Neural cell (in vitro differentiated cells): ENCODE results near the gene THAP4. TPM values are rescaled to one million over a fixed set of nuclear protein-coding genes. Genes with fewer than 3 reads are reported as not detected.

Experiments used
- H2AFZ ChIP-seq: fragments of 200-600, 300-800 bp; sonication (generic), shearing (Covaris generic); 2 replicates; pipeline ENCODE4 v1.6.0; 2014; ENCODE audit warnings: low read depth, mild to moderate bottlenecking, antibody characterized with exemption, low read length, moderate library complexity
- H3F3A ChIP-seq: fragments of 200-600 bp; shearing (Covaris generic); 2 replicates; pipeline ENCODE4 v1.6.1; 2016; ENCODE audit warnings: mild to moderate bottlenecking, moderate library complexity, mixed read lengths, antibody characterized with exemption, low read length; ENCODE audit not compliant: insufficient read depth, poor library complexity, severe bottlenecking
- H3K27ac ChIP-seq: fragments of 200-600, 300-800 bp; sonication (generic), shearing (Covaris generic); 2 replicates; pipeline ENCODE4 v1.5.1; 2014; ENCODE audit warnings: mild to moderate bottlenecking, low read length, moderate library complexity
- H3K27me3 ChIP-seq: fragments of 300-800, 200-600 bp; sonication (generic), shearing (Covaris generic); 2 replicates; pipeline ENCODE4 v1.6.0; 2014; ENCODE audit warnings: mild to moderate bottlenecking, low read depth, low read length, moderate library complexity; ENCODE audit not compliant: insufficient read depth
- H3K36me3 ChIP-seq: fragments of 300-800, 200-600 bp; sonication (generic), shearing (Covaris generic); 2 replicates; pipeline ENCODE4 v1.5.1; 2014; ENCODE audit warnings: mild to moderate bottlenecking, antibody characterized with exemption, low read length, moderate library complexity; ENCODE audit not compliant: insufficient read depth
- H3K4me2 ChIP-seq: fragments of 300-800, 200-600 bp; sonication (generic), shearing (Covaris generic); 2 replicates; pipeline ENCODE4 v1.6.0; 2014; ENCODE audit warnings: mild to moderate bottlenecking, low read length
- H3K4me3 ChIP-seq: fragments of 300-800, 200-600 bp; sonication (generic), shearing (Covaris generic); 2 replicates; pipeline ENCODE4 v1.5.1; 2014; ENCODE audit warnings: mild to moderate bottlenecking, low read length, moderate library complexity
- H3K79me2 ChIP-seq: fragments of 200-600 bp; shearing (Covaris generic); replicated peaks from 2 replicates; pipeline ENCODE4 v1.6.0; 2014; ENCODE audit warnings: mild to moderate bottlenecking, low read length, moderate library complexity; ENCODE audit not compliant: insufficient read depth
- H3K9ac ChIP-seq: fragments of 300-800, 200-600 bp; sonication (generic), shearing (Covaris generic); 2 replicates; pipeline ENCODE4 v1.6.1; 2016; ENCODE audit warnings: mild to moderate bottlenecking, low read length, mixed read lengths
- H3K9me2 ChIP-seq: fragments of 200-600 bp; shearing (Covaris generic); 2 replicates; pipeline ENCODE4 v1.6.1; 2016; ENCODE audit warnings: mild to moderate bottlenecking, low read length, mixed read lengths; ENCODE audit not compliant: insufficient read depth
- H3K9me3 ChIP-seq: fragments of 200-600, 300-800 bp; sonication (generic), shearing (Covaris generic); 2 replicates; pipeline ENCODE4 v1.6.1; 2016; ENCODE audit warnings: mild to moderate bottlenecking, mixed run types, low read length, moderate library complexity, mixed read lengths
- H4K20me1 ChIP-seq: fragments of 200-600 bp; shearing (Covaris generic); 2 replicates; pipeline ENCODE4 v1.6.1; 2016; ENCODE audit warnings: mild to moderate bottlenecking, mixed run types; ENCODE audit not compliant: insufficient read depth
- CTCF ChIP-seq: fragments of 450-650 bp; IDR thresholded peaks from 2 replicates; pipeline ENCODE4 v1.5.1; 2014; ENCODE audit warnings: antibody characterized with exemption, mild to moderate bottlenecking, moderate library complexity; ENCODE audit not compliant: poor library complexity, severe bottlenecking
- EP300 ChIP-seq: fragments of 450-650 bp; conservative IDR thresholded peaks from 2 replicates; pipeline ENCODE4 v1.6.1; 2014; ENCODE audit warnings: antibody characterized with exemption, mild to moderate bottlenecking, moderate library complexity; ENCODE audit not compliant: poor library complexity, severe bottlenecking
- EZH2 ChIP-seq: fragments of 200-600, 300-800 bp; shearing (Covaris generic), sonication (generic); IDR thresholded peaks from 2 replicates; pipeline ENCODE4 v1.6.1; 2014; ENCODE audit warnings: antibody characterized with exemption, low read length, borderline replicate concordance, mild to moderate bottlenecking; ENCODE audit not compliant: insufficient read depth, poor library complexity, severe bottlenecking
- MXI1 ChIP-seq: fragments of 450-650 bp; conservative IDR thresholded peaks from 2 replicates; pipeline ENCODE4 v1.6.1; 2014; ENCODE audit warnings: antibody characterized with exemption, mild to moderate bottlenecking; ENCODE audit not compliant: poor library complexity, severe bottlenecking
- POLR2AphosphoS5 ChIP-seq: IDR thresholded peaks from 2 replicates; pipeline ENCODE4 v1.6.1; 2012
- RAD21 ChIP-seq: fragments of 450-650 bp; conservative IDR thresholded peaks from 2 replicates; pipeline ENCODE4 v1.6.1; 2014; ENCODE audit warnings: antibody characterized with exemption, mild to moderate bottlenecking, moderate library complexity
- SMC3 ChIP-seq: fragments of 450-650 bp; conservative IDR thresholded peaks from 2 replicates; pipeline ENCODE4 v1.6.1; 2014; ENCODE audit warnings: antibody characterized with exemption, mild to moderate bottlenecking, moderate library complexity; ENCODE audit not compliant: poor library complexity
- TAF1 ChIP-seq: IDR thresholded peaks from 2 replicates; pipeline ENCODE4 v1.6.1; 2012; ENCODE audit warnings: low read depth
- polyA plus RNA-seq: library from polyadenylated mRNA; depleted of rRNA; stranded (reverse); fragments of >200 nt; gene quantifications from 2 replicates; pipeline ENCODE4 v1.2.3, GENCODE V29; 2014
- TF ChIP-seq, protein P1 (sequence below): IDR thresholded peaks from 2 replicates; pipeline ENCODE4 v1.6.1; 2012; ENCODE audit warnings: borderline replicate concordance

The THAP4 gene
- polyA plus RNA-seq, 1 donor from 2014 or later, result 30.8 TPM

DNA sequence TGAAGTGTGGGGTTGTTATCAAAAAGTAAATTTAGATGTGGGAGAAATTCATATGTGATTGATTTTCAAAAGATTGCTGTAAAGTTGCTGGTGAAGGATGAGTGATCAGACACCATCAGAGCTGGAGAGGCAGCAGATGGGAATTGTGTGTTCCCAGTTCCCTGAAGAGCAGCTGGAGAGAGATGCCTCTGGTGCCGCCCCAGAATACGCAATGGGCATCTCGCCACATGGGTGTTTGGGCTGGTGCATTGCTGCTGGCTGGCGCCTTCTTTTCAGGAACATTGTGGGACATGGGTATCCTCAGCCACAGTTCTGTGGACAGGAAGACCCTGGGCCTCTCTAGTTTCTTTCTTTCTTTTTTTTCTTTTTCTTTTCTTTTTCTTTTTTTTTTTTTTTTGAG is 12.4 kb upstream of the THAP4 start:
- Histone ChIP-seq H3K36me3 (no peaks in the 10 kb centered on the region), H4K20me1 (no peaks in the 10 kb centered on the region), H3K9me3 (no peaks in the 10 kb centered on the region), H2AFZ (no peak overlapping the region), H3K9ac (no peak overlapping the region), H3K79me2 (peaks cover 20% of the 10 kb centered on the region), H3K9me2 (no peaks in the 10 kb centered on the region), H3K27ac (no peak overlapping the region), H3K4me3 (no peak overlapping the region), H3K27me3 (no peaks in the 10 kb centered on the region), H3F3A (no peaks in the 10 kb centered on the region), H3K4me2 (no peak overlapping the region)
- TF ChIP-seq RAD21 (no peak), MXI1 (no peak), TAF1 (no peak), SMC3 (no peak), POLR2AphosphoS5 (no peak), EP300 (no peak), EZH2 (no peak), CTCF (no peak)
- TF ChIP-seq, protein P1, sequence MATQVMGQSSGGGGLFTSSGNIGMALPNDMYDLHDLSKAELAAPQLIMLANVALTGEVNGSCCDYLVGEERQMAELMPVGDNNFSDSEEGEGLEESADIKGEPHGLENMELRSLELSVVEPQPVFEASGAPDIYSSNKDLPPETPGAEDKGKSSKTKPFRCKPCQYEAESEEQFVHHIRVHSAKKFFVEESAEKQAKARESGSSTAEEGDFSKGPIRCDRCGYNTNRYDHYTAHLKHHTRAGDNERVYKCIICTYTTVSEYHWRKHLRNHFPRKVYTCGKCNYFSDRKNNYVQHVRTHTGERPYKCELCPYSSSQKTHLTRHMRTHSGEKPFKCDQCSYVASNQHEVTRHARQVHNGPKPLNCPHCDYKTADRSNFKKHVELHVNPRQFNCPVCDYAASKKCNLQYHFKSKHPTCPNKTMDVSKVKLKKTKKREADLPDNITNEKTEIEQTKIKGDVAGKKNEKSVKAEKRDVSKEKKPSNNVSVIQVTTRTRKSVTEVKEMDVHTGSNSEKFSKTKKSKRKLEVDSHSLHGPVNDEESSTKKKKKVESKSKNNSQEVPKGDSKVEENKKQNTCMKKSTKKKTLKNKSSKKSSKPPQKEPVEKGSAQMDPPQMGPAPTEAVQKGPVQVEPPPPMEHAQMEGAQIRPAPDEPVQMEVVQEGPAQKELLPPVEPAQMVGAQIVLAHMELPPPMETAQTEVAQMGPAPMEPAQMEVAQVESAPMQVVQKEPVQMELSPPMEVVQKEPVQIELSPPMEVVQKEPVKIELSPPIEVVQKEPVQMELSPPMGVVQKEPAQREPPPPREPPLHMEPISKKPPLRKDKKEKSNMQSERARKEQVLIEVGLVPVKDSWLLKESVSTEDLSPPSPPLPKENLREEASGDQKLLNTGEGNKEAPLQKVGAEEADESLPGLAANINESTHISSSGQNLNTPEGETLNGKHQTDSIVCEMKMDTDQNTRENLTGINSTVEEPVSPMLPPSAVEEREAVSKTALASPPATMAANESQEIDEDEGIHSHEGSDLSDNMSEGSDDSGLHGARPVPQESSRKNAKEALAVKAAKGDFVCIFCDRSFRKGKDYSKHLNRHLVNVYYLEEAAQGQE, result no peak

DNA sequence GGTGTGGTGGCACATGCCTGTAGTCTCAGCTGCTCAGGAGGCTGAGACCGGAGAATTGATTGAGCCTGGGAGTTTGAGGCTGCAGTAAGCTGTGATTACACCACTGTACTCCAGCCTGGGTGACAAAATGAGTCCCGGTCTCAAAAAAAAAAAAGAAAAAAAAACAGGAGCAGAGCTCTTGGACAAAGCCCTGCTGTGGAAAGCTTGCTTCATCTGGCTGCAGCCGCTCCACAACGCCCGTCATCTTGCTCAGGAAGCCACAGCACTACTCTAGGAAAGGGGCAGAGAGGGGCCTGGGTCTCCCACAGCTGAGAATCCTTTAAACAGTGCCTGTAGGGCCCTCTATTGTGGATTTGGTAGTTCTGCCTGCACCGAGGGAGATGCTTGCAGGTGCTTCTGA is 11.5 kb upstream of the THAP4 start:
- Histone ChIP-seq H3K79me2 (peaks cover 28% of the 10 kb centered on the region), H3F3A (no peaks in the 10 kb centered on the region), H3K9ac (no peak overlapping the region), H3K9me2 (no peaks in the 10 kb centered on the region), H3K9me3 (no peaks in the 10 kb centered on the region), H3K27ac (no peak overlapping the region), H3K27me3 (no peaks in the 10 kb centered on the region), H3K4me2 (no peak overlapping the region), H4K20me1 (no peaks in the 10 kb centered on the region), H3K4me3 (no peak overlapping the region), H3K36me3 (no peaks in the 10 kb centered on the region), H2AFZ (no peak overlapping the region)
- TF ChIP-seq MXI1 (no peak), TAF1 (no peak), EZH2 (no peak), CTCF (no peak), EP300 (no peak)
